HEK293 (cell line): ENCODE data around the gene SAMD4B.

Source experiments
- CTCF ChIA-PET: fragments of 350-600 bp; formaldehyde crosslinking; extraction: SDS; loops from one replicate; lab custom pipeline; 2021; ENCODE audit warnings: antibody characterized with exemption; lab: Yijun Ruan, JAX
- POLR2A ChIA-PET: fragments of 300-600 bp; formaldehyde crosslinking; extraction: SDS; loops from one replicate; lab custom pipeline; 2020; ENCODE audit warnings: antibody characterized with exemption, inconsistent platforms; lab: Yijun Ruan, JAX
- H3K27ac ChIP-seq: fragments of 200-500 bp; sonication (Bioruptor generic); 2 replicates; pipeline ENCODE4 v1.5.1; 2014; ENCODE audit warnings: low read depth, low read length, control low read depth, inconsistent platforms; ENCODE audit errors: extremely low read depth
- H3K36me3 ChIP-seq, 2 experiments: fragments of 200-500 bp in 1 of 2; sonication (Bioruptor generic) in 1 of 2; 1 replicate in 1 of 2; 2 replicates in 1 of 2; pipeline ENCODE4 v1.5.1; 2014 to 2017; ENCODE audit warnings: inconsistent platforms in 2 of 2, low read length in 2 of 2; ENCODE audit not compliant: control insufficient read depth in 2 of 2, insufficient read depth in 1 of 2
- H3K4me1 ChIP-seq: fragments of 200-500 bp; sonication (Bioruptor generic); 2 replicates; pipeline ENCODE4 v1.5.1; 2014; ENCODE audit warnings: mild to moderate bottlenecking, low read length, inconsistent platforms; ENCODE audit not compliant: control insufficient read depth, insufficient read depth
- H3K4me3 ChIP-seq: 2 replicates; pipeline ENCODE4 v1.5.1; 2011; ENCODE audit warnings: low read depth, mild to moderate bottlenecking, control low read depth, low read length, moderate library complexity
- H3K9me3 ChIP-seq: fragments of 200-500 bp; sonication (Bioruptor generic); 2 replicates; pipeline ENCODE4 v1.5.1; 2014; ENCODE audit warnings: low read depth, low read length, inconsistent platforms; ENCODE audit not compliant: control insufficient read depth, insufficient read depth
- EGR2 ChIP-seq: fragments of 450-650 bp; formaldehyde crosslinking; IDR thresholded peaks from 2 replicates; pipeline ENCODE4 v1.5.1; 2016; ENCODE audit warnings: low read depth, missing biosample characterization, missing genetic modification characterization
- FEZF1 ChIP-seq: fragments of 450-650 bp; formaldehyde crosslinking; IDR thresholded peaks from 2 replicates; pipeline ENCODE4 v1.5.1; 2016; ENCODE audit warnings: missing biosample characterization, missing genetic modification characterization
- GLI2 ChIP-seq: fragments of 450-650 bp; formaldehyde crosslinking; IDR thresholded peaks from 2 replicates; pipeline ENCODE4; 2017; ENCODE audit warnings: missing biosample characterization, missing genetic modification characterization, low read depth, borderline replicate concordance
- HOXD13 ChIP-seq: sonication (generic); formaldehyde crosslinking; IDR thresholded peaks from 2 replicates; pipeline ENCODE4 v1.8.0; 2022; ENCODE audit warnings: missing genetic modification reagents, borderline replicate concordance
- KLF17 ChIP-seq: fragments of 450-650 bp; formaldehyde crosslinking; IDR thresholded peaks from 2 replicates; pipeline ENCODE4 v1.5.1; 2016; ENCODE audit warnings: missing biosample characterization, missing genetic modification characterization
- KLF8 ChIP-seq: fragments of 450-650 bp; formaldehyde crosslinking; IDR thresholded peaks from 2 replicates; pipeline ENCODE4 v1.5.1; 2016; ENCODE audit warnings: missing biosample characterization, missing genetic modification characterization
- MZF1 ChIP-seq: fragments of 450-650 bp; formaldehyde crosslinking; IDR thresholded peaks from 2 replicates; pipeline ENCODE4 v1.5.1; 2017; ENCODE audit warnings: missing biosample characterization, missing genetic modification characterization, borderline replicate concordance
- PATZ1 ChIP-seq: fragments of 450-650 bp; formaldehyde crosslinking; IDR thresholded peaks from 2 replicates; pipeline ENCODE4 v1.5.1; 2016; ENCODE audit warnings: missing biosample characterization, missing genetic modification characterization
- SP7 ChIP-seq: fragments of 450-650 bp; formaldehyde crosslinking; IDR thresholded peaks from 2 replicates; pipeline ENCODE4 v1.5.1; 2016; ENCODE audit warnings: missing biosample characterization, missing genetic modification characterization
- ZBTB6 ChIP-seq: fragments of 450-650 bp; formaldehyde crosslinking; IDR thresholded peaks from 2 replicates; pipeline ENCODE4 v1.5.1; 2017; ENCODE audit warnings: missing biosample characterization, missing genetic modification characterization
- ZBTB8A ChIP-seq: fragments of 450-650 bp; formaldehyde crosslinking; IDR thresholded peaks from 2 replicates; pipeline ENCODE4 v1.5.1; 2016; ENCODE audit warnings: missing biosample characterization, missing genetic modification characterization
- ZFP41 ChIP-seq: fragments of 450-650 bp; formaldehyde crosslinking; IDR thresholded peaks from 2 replicates; pipeline ENCODE4 v1.5.1; 2016; ENCODE audit warnings: missing biosample characterization, missing genetic modification characterization, borderline replicate concordance
- ZNF138 ChIP-seq: fragments of 450-650 bp; formaldehyde crosslinking; IDR thresholded peaks from 2 replicates; pipeline ENCODE4 v1.5.1; 2016; ENCODE audit warnings: missing biosample characterization, missing genetic modification characterization, borderline replicate concordance
- ZNF148 ChIP-seq: fragments of 450-650 bp; formaldehyde crosslinking; IDR thresholded peaks from 2 replicates; pipeline ENCODE4 v1.5.0; 2017; ENCODE audit warnings: missing biosample characterization, missing genetic modification characterization, borderline replicate concordance
- ZNF184 ChIP-seq: fragments of 450-650 bp; IDR thresholded peaks from 2 replicates; pipeline ENCODE4 v1.5.1; 2018; ENCODE audit warnings: missing biosample characterization, mild to moderate bottlenecking, missing genetic modification characterization
- ZNF223 ChIP-seq: fragments of 450-650 bp; formaldehyde crosslinking; IDR thresholded peaks from 2 replicates; pipeline ENCODE4 v1.5.1; 2016; ENCODE audit warnings: missing biosample characterization, missing genetic modification characterization
- ZNF362 ChIP-seq: fragments of 450-650 bp; formaldehyde crosslinking; IDR thresholded peaks from 2 replicates; pipeline ENCODE4 v1.5.1; 2016; ENCODE audit warnings: missing biosample characterization, missing genetic modification characterization
- ZNF521 ChIP-seq: fragments of 450-650 bp; formaldehyde crosslinking; IDR thresholded peaks from 2 replicates; pipeline ENCODE4 v1.5.1; 2017; ENCODE audit warnings: missing biosample characterization, mild to moderate bottlenecking, missing genetic modification characterization
- ZNF600 ChIP-seq: fragments of 450-650 bp; formaldehyde crosslinking; IDR thresholded peaks from 2 replicates; pipeline ENCODE4 v1.5.1; 2016; ENCODE audit warnings: missing biosample characterization, missing genetic modification characterization
- ZNF621 ChIP-seq: fragments of 450-650 bp; formaldehyde crosslinking; IDR thresholded peaks from 2 replicates; pipeline ENCODE4 v1.5.1; 2017; ENCODE audit warnings: missing biosample characterization, missing genetic modification characterization
- ZNF624 ChIP-seq: fragments of 450-650 bp; formaldehyde crosslinking; IDR thresholded peaks from 2 replicates; pipeline ENCODE4 v1.5.1; 2017; ENCODE audit warnings: missing biosample characterization, missing genetic modification characterization
- ZNF660 ChIP-seq: fragments of 450-650 bp; IDR thresholded peaks from 2 replicates; pipeline ENCODE4 v1.5.1; 2018; ENCODE audit warnings: missing biosample characterization, mild to moderate bottlenecking, missing genetic modification characterization
- ZNF768 ChIP-seq: fragments of 450-650 bp; formaldehyde crosslinking; IDR thresholded peaks from 2 replicates; pipeline ENCODE4 v1.5.1; 2018; ENCODE audit warnings: missing biosample characterization, mild to moderate bottlenecking, missing genetic modification characterization
- ZSCAN4 ChIP-seq: fragments of 450-650 bp; formaldehyde crosslinking; IDR thresholded peaks from 2 replicates; pipeline ENCODE4 v1.5.1; 2017; ENCODE audit warnings: missing biosample characterization, missing genetic modification characterization

SAMD4B gene

DNA sequence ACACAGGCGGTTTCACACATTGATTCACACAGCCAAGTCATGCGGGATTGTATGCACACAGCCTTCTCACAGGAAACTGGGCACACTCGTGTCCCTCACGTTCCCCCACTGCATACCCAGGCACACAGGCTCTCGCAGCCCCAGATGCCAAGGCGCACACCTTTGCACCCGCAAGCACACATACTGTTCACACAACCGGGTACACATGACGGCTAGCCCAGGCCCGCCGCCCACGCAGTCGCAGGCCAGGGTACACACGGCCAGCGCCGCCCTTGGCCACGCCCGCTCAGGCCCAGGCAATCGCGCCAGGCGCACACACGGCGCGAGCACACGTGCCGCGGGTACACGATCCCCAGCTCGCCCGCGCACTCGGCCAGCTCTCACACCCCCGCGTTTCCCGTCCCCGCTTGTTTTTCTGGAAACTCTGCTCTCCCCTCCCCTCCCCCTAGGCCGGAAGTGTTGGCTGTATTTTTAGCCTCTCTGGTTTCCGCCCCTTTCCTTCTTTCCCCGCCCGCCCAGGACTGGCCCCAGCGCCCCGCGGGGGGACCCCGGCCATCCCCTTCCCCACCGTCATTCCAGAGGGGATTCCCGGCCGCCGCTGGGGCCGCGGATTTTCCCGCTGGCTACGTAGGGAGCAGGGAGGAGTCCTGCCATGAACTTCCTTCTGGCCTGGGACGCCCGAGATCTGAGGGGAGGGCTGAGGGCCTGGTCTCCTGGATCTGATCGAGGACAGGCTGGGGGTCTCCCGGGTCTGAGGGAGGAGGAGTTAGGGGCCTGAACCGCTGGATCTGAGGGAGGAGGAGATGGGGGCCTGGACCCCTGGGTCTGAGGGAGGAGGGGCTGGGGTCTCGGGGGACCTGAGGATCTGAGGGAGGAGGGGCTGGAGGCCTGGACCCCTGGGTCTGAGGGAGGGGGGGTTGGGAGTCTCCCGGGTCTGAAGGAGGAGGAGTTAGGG lies 60.4 kb downstream of the SAMD4B start (continued):
- TF ChIP-seq ZNF600 (tag by site-specific recombination) (peak; percentile 96), ZNF223 (tag by site-specific recombination) (no peak), ZNF621 (tag by site-specific recombination) (no peak), KLF8 (tag by site-specific recombination) (peak; percentile 96), GLI2 (tag by site-specific recombination) (no peak), ZNF184 (tag by site-specific recombination) (peak; percentile 11; the same call in 1 of the 2 replicates), ZSCAN4 (peak; percentile 58)

GRCh38 chr19:39403331-39404312 lies 61.4 kb downstream of the SAMD4B start:
- Histone ChIP-seq H3K27ac (peak overlapping the region; percentile 93), H3K4me3 (peak overlapping the region; percentile 17), H3K9me3 (no peaks in the 10 kb centered on the region), H3K4me1 (peaks cover 41% of the 10 kb centered on the region), H3K36me3 (peaks cover 6 to 9% of the 10 kb centered on the region in 2 experiments)
- ChIA-PET CTCF (interaction anchor here (0.6 to 2.3 kb wide), 5 partner anchors 8 to 93 kb away, joined by 3 to 10 read pairs (median 4); partner anchors contain the start of genes MED29, PAF1 and PLEKHG2), POLR2A (interaction anchor here (0.6 to 11.2 kb wide), 9 partner anchors 8 to 999 kb away, joined by 3 to 175 read pairs (median 4); partner anchors contain the start of genes MED29, PAF1, PLEKHG2 and RPS16)
- TF ChIP-seq PATZ1 (tag by site-specific recombination) (peak; percentile 98), ZNF138 (tag by site-specific recombination) (no peak), MZF1 (peak; percentile 65; the same call in 1 of the 2 replicates), SP7 (tag by site-specific recombination) (peak; percentile 96), ZFP41 (tag by site-specific recombination) (no peak), ZNF148 (tag by site-specific recombination) (no peak), KLF17 (tag by site-specific recombination) (peak; percentile 97), HOXD13 (no peak), ZNF362 (tag by site-specific recombination) (no peak), FEZF1 (tag by site-specific recombination) (no peak; the same call in 1 of the 2 replicates), ZBTB8A (peak; percentile 67), ZNF624 (tag by site-specific recombination) (no peak), ZNF768 (tag by site-specific recombination) (no peak), ZNF521 (tag by site-specific recombination) (no peak), ZNF660 (tag by site-specific recombination) (peak; percentile 79), ZBTB6 (peak; percentile 47), EGR2 (tag by site-specific recombination) (peak; percentile 40; the same call in 1 of the 2 replicates)
